Measurements from ENCODE around the gene SSTR3.

Gene SSTR3

DNA sequence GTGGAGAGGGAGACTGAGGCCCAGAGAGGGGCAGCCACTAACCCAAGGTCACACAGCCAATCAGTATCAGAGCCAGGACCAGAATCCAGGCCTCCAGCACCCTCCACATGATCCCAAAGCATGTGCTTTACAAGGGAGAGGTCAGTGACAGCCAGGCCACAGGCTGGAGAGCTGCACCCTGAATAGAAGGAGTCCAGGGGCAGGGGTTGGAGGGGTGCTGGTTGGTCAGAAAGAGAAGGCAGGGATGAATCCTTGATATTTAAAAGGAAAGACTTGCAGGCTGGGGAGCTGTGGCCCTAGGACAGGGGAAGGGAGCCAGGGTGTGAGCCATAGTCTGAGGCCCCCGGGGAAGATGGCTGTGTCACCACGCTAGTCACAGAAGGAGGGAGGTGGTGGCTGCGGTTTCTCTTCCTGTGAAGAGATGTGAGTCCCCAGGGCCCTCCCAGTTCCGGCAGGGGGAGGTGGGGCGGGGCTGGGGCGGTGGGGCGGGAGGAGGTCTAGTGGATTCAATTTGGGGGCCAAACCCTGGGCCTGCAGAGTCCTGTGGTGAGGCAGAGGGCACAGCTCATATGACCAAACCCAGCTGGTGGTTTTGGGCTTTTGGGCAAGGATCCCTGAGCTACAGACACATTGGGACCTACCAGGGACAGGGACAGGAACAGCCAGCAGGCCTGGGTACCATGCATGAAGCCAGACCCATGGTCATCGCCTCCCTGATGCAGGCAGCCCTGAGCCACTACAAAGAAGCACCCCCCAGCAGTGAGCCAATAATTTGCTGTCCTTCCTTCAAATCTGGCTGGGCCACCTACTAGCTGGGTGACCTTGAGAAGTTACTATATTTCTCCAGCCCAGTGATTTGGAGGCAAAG is 17.8 kb upstream of the SSTR3 start:
- no peak for DNase-seq (ENCODE audit: extremely low read depth, low read depth)
- TF ChIP-seq, protein P1, sequence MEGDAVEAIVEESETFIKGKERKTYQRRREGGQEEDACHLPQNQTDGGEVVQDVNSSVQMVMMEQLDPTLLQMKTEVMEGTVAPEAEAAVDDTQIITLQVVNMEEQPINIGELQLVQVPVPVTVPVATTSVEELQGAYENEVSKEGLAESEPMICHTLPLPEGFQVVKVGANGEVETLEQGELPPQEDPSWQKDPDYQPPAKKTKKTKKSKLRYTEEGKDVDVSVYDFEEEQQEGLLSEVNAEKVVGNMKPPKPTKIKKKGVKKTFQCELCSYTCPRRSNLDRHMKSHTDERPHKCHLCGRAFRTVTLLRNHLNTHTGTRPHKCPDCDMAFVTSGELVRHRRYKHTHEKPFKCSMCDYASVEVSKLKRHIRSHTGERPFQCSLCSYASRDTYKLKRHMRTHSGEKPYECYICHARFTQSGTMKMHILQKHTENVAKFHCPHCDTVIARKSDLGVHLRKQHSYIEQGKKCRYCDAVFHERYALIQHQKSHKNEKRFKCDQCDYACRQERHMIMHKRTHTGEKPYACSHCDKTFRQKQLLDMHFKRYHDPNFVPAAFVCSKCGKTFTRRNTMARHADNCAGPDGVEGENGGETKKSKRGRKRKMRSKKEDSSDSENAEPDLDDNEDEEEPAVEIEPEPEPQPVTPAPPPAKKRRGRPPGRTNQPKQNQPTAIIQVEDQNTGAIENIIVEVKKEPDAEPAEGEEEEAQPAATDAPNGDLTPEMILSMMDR (IDR thresholded peaks at IDR 0.05; ENCODE audit: low read depth, low read length) = no peak

DNA sequence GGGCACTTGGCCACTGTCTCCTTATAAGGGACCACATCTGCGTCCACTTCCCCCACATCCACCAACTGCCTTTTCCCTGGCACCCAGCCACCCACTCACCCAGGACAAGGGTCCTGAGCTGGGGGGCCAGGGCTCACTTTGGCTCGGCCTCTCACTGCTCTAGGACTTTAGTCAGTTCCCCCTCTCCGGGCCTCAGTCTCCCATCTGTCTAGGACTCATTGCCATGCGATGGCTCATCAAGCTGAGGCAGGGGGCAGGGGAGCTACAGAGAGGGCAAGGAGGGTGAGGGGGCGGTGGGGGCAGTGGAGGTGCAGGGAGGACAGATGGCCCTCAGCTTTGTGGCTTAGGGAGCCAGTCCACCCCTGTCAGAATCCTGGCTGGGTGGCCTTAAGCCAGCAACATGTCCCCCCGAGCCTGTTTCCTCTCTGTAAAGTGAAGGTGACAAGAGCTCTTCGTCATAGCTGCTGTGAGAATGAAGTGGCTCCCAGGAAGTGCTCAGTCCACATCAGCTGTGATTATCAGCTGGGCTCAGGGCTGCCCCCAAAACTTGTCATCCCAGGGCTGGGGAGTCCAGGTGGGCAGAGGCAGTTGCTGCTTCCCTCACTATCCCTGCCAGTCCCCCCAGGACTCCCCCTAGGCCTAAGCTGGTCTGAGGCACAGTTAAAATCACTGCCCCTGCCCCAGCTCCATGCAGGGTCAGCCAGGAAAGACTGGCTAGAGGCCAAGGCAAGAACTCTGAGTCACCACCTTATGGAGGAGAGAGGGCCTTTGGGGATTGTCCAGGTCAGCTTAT is 16.9 kb upstream of the SSTR3 start:
- DNase-seq (ENCODE audit: extremely low read depth, low read depth) = peak; percentile 43
- TF ChIP-seq, protein P1 (IDR thresholded peaks at IDR 0.05; ENCODE audit: low read depth, low read length) = no peak

DNA sequence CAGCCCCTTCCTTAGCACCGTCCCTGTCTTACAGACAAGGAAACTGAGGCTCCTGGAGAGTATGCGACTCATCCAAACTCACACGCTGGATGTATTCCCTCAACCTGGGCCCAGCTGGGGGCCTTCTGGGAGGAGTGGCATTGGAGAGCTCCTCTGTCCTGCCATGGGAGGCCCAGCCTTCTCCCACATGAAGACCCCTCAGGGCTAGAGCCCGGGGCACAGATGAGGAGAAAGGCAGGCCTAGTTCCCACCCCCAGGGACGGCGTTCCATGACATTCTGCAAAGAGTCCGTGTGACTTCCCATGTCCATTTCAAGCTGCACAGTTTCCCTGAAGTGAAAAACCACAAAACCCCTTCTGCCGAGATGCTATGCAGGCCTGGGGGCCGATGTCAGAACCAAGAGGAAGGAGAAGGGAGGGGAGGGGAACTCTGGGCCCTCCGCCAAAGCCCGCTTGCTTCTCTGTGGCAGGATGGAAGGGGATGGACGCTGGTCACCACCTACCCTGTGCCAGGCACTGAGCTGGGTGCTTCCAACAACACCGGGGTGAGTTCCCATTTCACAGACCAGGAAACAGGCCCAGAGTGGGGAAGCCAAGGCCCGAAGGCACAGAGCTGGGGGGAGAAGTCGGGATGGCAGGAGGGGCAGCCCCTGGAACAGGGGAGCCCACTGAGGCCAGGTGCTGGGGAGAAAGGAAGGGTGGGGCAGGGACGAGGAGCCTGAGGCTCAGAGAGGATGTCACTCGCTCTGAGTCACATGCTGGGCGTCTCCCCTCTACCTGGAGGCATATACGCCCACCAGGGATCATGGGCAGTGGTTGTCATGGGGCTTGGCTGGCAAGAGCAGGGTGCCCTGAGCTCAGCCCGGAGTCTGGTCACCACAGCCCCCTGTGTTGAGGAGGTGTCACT is 16.1 kb upstream of the SSTR3 start:
- no peak for DNase-seq (ENCODE audit: extremely low read depth, low read depth)
- TF ChIP-seq, protein P1 (IDR thresholded peaks at IDR 0.05; ENCODE audit: low read depth, low read length) = no peak

DNA sequence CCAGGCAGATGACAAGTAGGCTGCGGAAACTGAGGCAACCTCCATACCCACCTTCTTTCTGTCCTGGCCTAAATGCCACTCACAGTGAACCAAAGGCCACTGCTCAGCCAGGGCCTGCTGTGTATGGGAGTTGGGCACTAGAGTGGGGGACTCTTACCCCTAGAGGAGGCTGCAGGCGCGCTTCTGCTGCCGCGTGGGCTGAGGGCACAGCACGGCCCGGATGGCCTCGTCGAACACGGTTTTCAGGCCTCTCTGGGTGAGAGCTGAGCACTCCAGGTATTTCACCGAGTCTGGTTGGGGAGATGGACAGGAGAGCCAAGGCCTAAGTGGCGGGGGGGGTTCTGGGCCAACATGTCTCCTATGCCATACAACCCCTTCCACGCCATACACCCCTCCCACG is 14.2 kb upstream of the SSTR3 start:
- TF ChIP-seq, protein P1 (IDR thresholded peaks at IDR 0.05; ENCODE audit: low read depth, low read length) = no peak
- no peak for DNase-seq (ENCODE audit: extremely low read depth, low read depth)

DNA sequence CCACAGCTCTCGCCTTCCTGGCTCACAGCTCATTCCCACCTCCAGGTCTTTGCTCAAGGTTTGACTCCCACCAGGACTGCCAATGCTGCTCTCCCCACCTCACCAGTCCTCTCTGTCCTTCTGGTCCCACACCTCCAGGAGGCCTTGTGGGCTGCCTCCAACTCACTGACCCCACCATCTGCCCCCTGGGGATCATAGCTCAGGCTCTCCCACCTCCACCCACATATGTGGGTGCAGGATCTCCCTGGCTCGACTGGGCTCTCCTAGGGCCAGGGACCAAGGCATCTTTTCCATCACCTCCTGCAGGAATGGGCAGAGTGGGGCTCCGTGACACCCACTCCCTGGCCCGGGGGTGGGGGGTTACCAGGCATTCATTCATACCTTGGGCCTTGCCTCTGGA is 13.8 kb upstream of the SSTR3 start:
- no peak for DNase-seq (ENCODE audit: extremely low read depth, low read depth)
- TF ChIP-seq, protein P1 (IDR thresholded peaks at IDR 0.05; ENCODE audit: low read depth, low read length) = no peak

DNA sequence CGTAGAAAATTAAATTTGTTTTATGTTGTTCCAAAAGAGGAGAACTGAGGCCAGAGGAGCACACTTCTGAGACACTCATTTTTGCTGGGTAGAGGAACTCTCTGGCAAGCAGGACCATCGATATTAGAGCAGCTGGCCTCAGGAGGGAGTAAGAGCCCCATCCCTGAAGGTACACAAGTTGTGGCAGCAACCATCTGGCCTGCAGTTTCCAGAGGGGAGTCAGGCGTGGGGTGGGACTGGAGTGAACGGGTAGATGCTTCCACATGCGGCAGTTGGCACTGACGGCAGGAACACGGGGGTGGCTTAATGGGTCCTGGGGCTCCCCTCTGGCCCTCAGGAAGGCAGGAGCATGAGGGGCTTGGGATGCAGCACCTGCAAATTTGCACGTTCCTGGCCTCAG is 13.2 kb upstream of the SSTR3 start:
- TF ChIP-seq, protein P1 (IDR thresholded peaks at IDR 0.05; ENCODE audit: low read depth, low read length) = no peak; the same call in 1 of the 2 replicates
- no peak for DNase-seq (ENCODE audit: extremely low read depth, low read depth)
